Thyroid gland (tissue), 4 donors: Measurements from ENCODE around the gene ZC3H15.

Experiments used
- POLR2A ChIP-seq, 2 donors: fragments of 450-650 bp; IDR thresholded peaks; one replicate each; pipeline ENCODE4 v1.6.1; 2017; ENCODE audit warnings: antibody characterized with exemption in 2 of 2, mild to moderate bottlenecking in 2 of 2, moderate library complexity in 1 of 2
- TF ChIP-seq, protein P1 (sequence below), 6 experiments: fragments of 200-600 bp in 3 of 6; fragments of 450-650 bp in 3 of 6; sonication (generic) in 3 of 6; IDR thresholded peaks; one replicate each; pipeline ENCODE4 v1.5.1; 2016 to 2019; ENCODE audit warnings: antibody characterized with exemption in 6 of 6, mild to moderate bottlenecking in 2 of 6, inconsistent platforms in 1 of 6, moderate library complexity in 1 of 6

DNA sequence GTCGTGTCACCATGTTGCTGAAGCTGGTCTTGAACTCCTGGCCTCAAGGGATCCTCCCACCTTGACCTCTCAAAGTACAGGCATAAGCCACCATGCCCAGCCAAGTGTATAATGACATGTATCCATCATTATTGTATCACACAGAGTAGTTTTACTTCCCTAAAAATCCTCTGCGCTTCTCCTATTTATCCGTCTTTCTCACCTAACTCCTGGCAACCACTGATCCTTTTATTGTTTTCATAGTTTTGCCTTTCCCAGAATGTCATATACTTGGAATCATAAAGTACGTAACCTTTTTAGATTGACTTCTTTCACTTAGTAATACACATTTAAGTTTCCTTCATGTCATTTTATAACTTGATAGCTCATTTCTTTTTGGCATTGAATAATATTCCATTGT, 51.0 kb downstream of the ZC3H15 start:
- no peak for TF ChIP-seq POLR2A (IDR thresholded peaks at IDR 0.05)
- TF ChIP-seq, protein P1, sequence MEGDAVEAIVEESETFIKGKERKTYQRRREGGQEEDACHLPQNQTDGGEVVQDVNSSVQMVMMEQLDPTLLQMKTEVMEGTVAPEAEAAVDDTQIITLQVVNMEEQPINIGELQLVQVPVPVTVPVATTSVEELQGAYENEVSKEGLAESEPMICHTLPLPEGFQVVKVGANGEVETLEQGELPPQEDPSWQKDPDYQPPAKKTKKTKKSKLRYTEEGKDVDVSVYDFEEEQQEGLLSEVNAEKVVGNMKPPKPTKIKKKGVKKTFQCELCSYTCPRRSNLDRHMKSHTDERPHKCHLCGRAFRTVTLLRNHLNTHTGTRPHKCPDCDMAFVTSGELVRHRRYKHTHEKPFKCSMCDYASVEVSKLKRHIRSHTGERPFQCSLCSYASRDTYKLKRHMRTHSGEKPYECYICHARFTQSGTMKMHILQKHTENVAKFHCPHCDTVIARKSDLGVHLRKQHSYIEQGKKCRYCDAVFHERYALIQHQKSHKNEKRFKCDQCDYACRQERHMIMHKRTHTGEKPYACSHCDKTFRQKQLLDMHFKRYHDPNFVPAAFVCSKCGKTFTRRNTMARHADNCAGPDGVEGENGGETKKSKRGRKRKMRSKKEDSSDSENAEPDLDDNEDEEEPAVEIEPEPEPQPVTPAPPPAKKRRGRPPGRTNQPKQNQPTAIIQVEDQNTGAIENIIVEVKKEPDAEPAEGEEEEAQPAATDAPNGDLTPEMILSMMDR (IDR thresholded peaks at IDR 0.05), result no peak
